IMR-90 (cell line): Measurements from ENCODE around the gene CD6. TPM values are rescaled to one million over a fixed set of nuclear protein-coding genes. Genes with fewer than 3 reads are reported as not detected.
A peak's percentile ranks its signal among the peaks of the same experiment; 100 is the strongest.

ENCODE experiments used
- ATAC-seq: fragments of 200-7000 bp; cut with Tn5 transposase; 2 replicates; pipeline ENCODE4 v1.9.1; 2020; ENCODE audit warnings: low read depth, mild to moderate bottlenecking, moderate library complexity
- BruUV-seq: library from RNA; stranded (reverse); fragments of 400-500 nt; replicated peaks from 2 replicates; lab custom pipeline; 2021; lab: Mats Ljungman, UMichigan
- CTCF ChIA-PET: fragments of 300-600 bp; formaldehyde crosslinking; extraction: SDS; loops from one replicate; lab custom pipeline; 2021; ENCODE audit warnings: antibody characterized with exemption; lab: Yijun Ruan, JAX
- POLR2A ChIA-PET: fragments of 300-600 bp; sonication (Branson Sonifier 250); formaldehyde crosslinking; loops from one replicate; lab custom pipeline; 2022; ENCODE audit warnings: antibody characterized with exemption; ENCODE audit not compliant: unreplicated experiment; lab: Charles Lee
- DNase-seq: peaks from one replicate; pipeline ENCODE4 v3.0.0; 2013
- H2AFZ ChIP-seq: replicated peaks from 2 replicates; pipeline ENCODE3; 2013; ENCODE audit warnings: low read length, mild to moderate bottlenecking; ENCODE audit not compliant: poor library complexity
- H2AK5ac ChIP-seq: 2 replicates; pipeline ENCODE4 v1.6.1; 2013; ENCODE audit warnings: low read depth, low read length, inconsistent platforms
- H2AK9ac ChIP-seq: replicated peaks from 2 replicates; pipeline ENCODE3; 2013; ENCODE audit warnings: mild to moderate bottlenecking, low read depth, low read length, moderate library complexity; ENCODE audit not compliant: poor library complexity
- H2BK120ac ChIP-seq: 2 replicates; pipeline ENCODE4 v1.6.1; 2013; ENCODE audit warnings: low read depth, low read length, inconsistent platforms
- H2BK15ac ChIP-seq: 3 replicates; pipeline ENCODE4 v1.6.1; 2013; ENCODE audit warnings: low read depth, low read length, inconsistent platforms
- H2BK20ac ChIP-seq: 2 replicates; pipeline ENCODE4 v1.6.1; 2013; ENCODE audit warnings: low read depth, mild to moderate bottlenecking, inconsistent platforms, low read length, moderate library complexity
- H2BK5ac ChIP-seq: 2 replicates; pipeline ENCODE4 v1.6.1; 2013; ENCODE audit warnings: mild to moderate bottlenecking, low read depth, low read length, inconsistent platforms; ENCODE audit not compliant: poor library complexity, severe bottlenecking
- H3K14ac ChIP-seq: replicated peaks from 2 replicates; pipeline ENCODE4 v1.6.1; 2013; ENCODE audit warnings: low read depth, low read length, inconsistent platforms
- H3K18ac ChIP-seq: 2 replicates; pipeline ENCODE4 v1.6.1; 2013; ENCODE audit warnings: low read depth, low read length, control low read depth
- H3K23ac ChIP-seq: 2 replicates; pipeline ENCODE4 v1.6.1; 2013; ENCODE audit warnings: low read depth, low read length, inconsistent platforms
- H3K27ac ChIP-seq: 2 replicates; pipeline ENCODE4 v1.5.1; 2013; ENCODE audit warnings: mild to moderate bottlenecking, control low read depth, low read length; ENCODE audit not compliant: insufficient read depth
- H3K27me3 ChIP-seq: 2 replicates; pipeline ENCODE4 v1.6.1; 2013; ENCODE audit warnings: low read length; ENCODE audit not compliant: control insufficient read depth, insufficient read depth
- H3K36me3 ChIP-seq: 2 replicates; pipeline ENCODE4 v1.6.1; 2013; ENCODE audit warnings: low read length, mixed read lengths; ENCODE audit not compliant: control insufficient read depth, insufficient read depth
- H3K4ac ChIP-seq: 2 replicates; pipeline ENCODE4 v1.6.1; 2013; ENCODE audit warnings: low read depth, low read length, inconsistent platforms
- H3K4me1 ChIP-seq: 2 replicates; pipeline ENCODE4 v1.6.1; 2013; ENCODE audit warnings: low read length, mixed read lengths; ENCODE audit not compliant: control insufficient read depth, insufficient read depth
- H3K4me2 ChIP-seq: 2 replicates; pipeline ENCODE4 v1.6.1; 2013; ENCODE audit warnings: low read depth, mild to moderate bottlenecking, control low read depth, low read length, moderate library complexity
- H3K4me3 ChIP-seq: 2 replicates; pipeline ENCODE4 v1.5.1; 2013; ENCODE audit warnings: low read depth, mild to moderate bottlenecking, control low read depth, low read length, moderate library complexity; ENCODE audit not compliant: insufficient read depth
- H3K56ac ChIP-seq: 2 replicates; pipeline ENCODE4 v1.6.1; 2013; ENCODE audit warnings: low read length, inconsistent platforms; ENCODE audit not compliant: insufficient read depth; ENCODE audit errors: extremely low read depth
- H3K79me1 ChIP-seq, 2 experiments: 2 replicates each; pipeline ENCODE4 v1.6.1; 2013; ENCODE audit warnings: low read length in 2 of 2, inconsistent platforms in 1 of 2, low read depth in 1 of 2
- H3K9ac ChIP-seq: 2 replicates; pipeline ENCODE4 v1.6.1; 2013; ENCODE audit warnings: low read depth, low read length, control low read depth
- H3K9me1 ChIP-seq: 2 replicates; pipeline ENCODE4 v1.6.1; 2013; ENCODE audit warnings: low read length, inconsistent platforms; ENCODE audit not compliant: insufficient read depth
- H3K9me3 ChIP-seq: 2 replicates; pipeline ENCODE4 v1.6.1; 2013; ENCODE audit warnings: low read length; ENCODE audit not compliant: control insufficient read depth, insufficient read depth
- H4K20me1 ChIP-seq: 2 replicates; pipeline ENCODE4 v1.6.1; 2013; ENCODE audit warnings: low read length, inconsistent platforms; ENCODE audit not compliant: insufficient read depth
- H4K5ac ChIP-seq: 2 replicates; pipeline ENCODE4 v1.6.1; 2013; ENCODE audit warnings: mild to moderate bottlenecking, low read depth, low read length, control low read depth
- H4K8ac ChIP-seq, 2 experiments: 2 replicates each; pipeline ENCODE4 v1.6.1; 2013; ENCODE audit warnings: low read depth in 2 of 2, low read length in 2 of 2, control low read depth in 1 of 2, inconsistent platforms in 1 of 2
- H4K91ac ChIP-seq: 2 replicates; pipeline ENCODE4 v1.6.1; 2013; ENCODE audit warnings: low read depth, low read length, inconsistent platforms; ENCODE audit not compliant: insufficient read depth
- ELK1 ChIP-seq: fragments of 150-350 bp; IDR thresholded peaks from 2 replicates; pipeline ENCODE4 v1.6.1; 2016; ENCODE audit warnings: low read depth, mild to moderate bottlenecking, low read length, moderate library complexity, borderline replicate concordance
- FOS ChIP-seq: fragments of 150-350 bp; IDR thresholded peaks from 2 replicates; pipeline ENCODE4 v1.6.1; 2016; ENCODE audit warnings: low read depth, low read length
- MAFK ChIP-seq: IDR thresholded peaks from 2 replicates; pipeline ENCODE4 v1.6.1; 2012; ENCODE audit warnings: low read depth, low read length, improper control_type of control experiment
- MAZ ChIP-seq: IDR thresholded peaks from 2 replicates; pipeline ENCODE4 v1.6.1; 2012; ENCODE audit warnings: low read depth, mild to moderate bottlenecking, low read length, improper control_type of control experiment, moderate library complexity, borderline replicate concordance
- POLR2A ChIP-seq: IDR thresholded peaks from 2 replicates; pipeline ENCODE4 v1.6.1; 2012; ENCODE audit warnings: mild to moderate bottlenecking, low read depth, low read length
- RAD21 ChIP-seq: IDR thresholded peaks from 2 replicates; pipeline ENCODE4 v1.6.1; 2012; ENCODE audit warnings: low read length, improper control_type of control experiment
- RFX5 ChIP-seq: IDR thresholded peaks from 2 replicates; pipeline ENCODE4 v1.8.0; 2012; ENCODE audit warnings: low read depth, mild to moderate bottlenecking, low read length, moderate library complexity
- SMC3 ChIP-seq: fragments of 150-350 bp; IDR thresholded peaks from 2 replicates; pipeline ENCODE4 v1.6.1; 2016; ENCODE audit warnings: low read depth, mild to moderate bottlenecking, antibody characterized with exemption, low read length, moderate library complexity
- USF2 ChIP-seq: fragments of 150-350 bp; IDR thresholded peaks from 2 replicates; pipeline ENCODE4 v1.6.1; 2017; ENCODE audit warnings: mild to moderate bottlenecking, antibody characterized with exemption, low read length, low read depth
- WGBS, 2 experiments: methylation state at CpG; one replicate each; pipeline versions ENCODE4 v1.1.5 to v1.1.7; 2013; ENCODE audit warnings: missing lambda C conversion rate in 2 of 2; ENCODE audit not compliant: insufficient read length in 1 of 2; ENCODE audit errors: extremely low coverage in 2 of 2; 5-methylcytosine and 5-hydroxymethylcytosine counted together
- dilution Hi-C: fragments of 300-500 bp; cut with HindIII; formaldehyde crosslinking; loops from one replicate; pipeline ENCODE4 v1.14.3; 2018; ENCODE audit warnings: low sequenced_read_pairs; ENCODE audit not compliant: unreplicated experiment
- in situ Hi-C: fragments of 300-500 bp; cut with MboI; formaldehyde crosslinking; loops from 3 replicates; pipeline ENCODE4 v1.14.3; 2019; ENCODE audit warnings: low sequenced_read_pairs, inconsistent platforms, mixed read lengths
- intact Hi-C: fragments of 100-400 bp; cut with micrococcal nuclease; formaldehyde crosslinking; loops from 2 replicates; pipeline ENCODE4 v1.10.0; 2022
- polyA plus RNA-seq, 3 experiments: library from polyadenylated mRNA; depleted of rRNA; stranded (reverse); fragments of >200 nt; gene quantifications; 2 replicates each; pipeline ENCODE4 v1.2.3, GENCODE V29; 2012; ENCODE audit warnings: low replicate concordance in 1 of 3
- total RNA-seq: library from RNA; depleted of rRNA; stranded (reverse); fragments of >200 nt; gene quantifications from 2 replicates; pipeline ENCODE4 v1.2.3, GENCODE V29; 2012

Gene CD6
- total and polyA plus RNA-seq, 2 of the 4 experiments (the other 2 are of a cell fraction) = not detected

GRCh38 chr11:60951606-60951903 lies 19.9 kb upstream of the CD6 start:
- Histone ChIP-seq H2BK5ac (peak overlapping the region; percentile 45), H2AFZ (peak overlapping the region; percentile 89), H3K9me3 (no peaks in the 10 kb centered on the region), H2BK20ac (no peak overlapping the region), H3K18ac (peak overlapping the region; percentile 94), H3K23ac (peak overlapping the region; percentile 79; the same call in 1 of the 2 replicates), H3K4me2 (peak overlapping the region; percentile 79), H2AK9ac (peak overlapping the region; percentile 56), H3K4me1 (peaks cover 12% of the 10 kb centered on the region), H3K9ac (peak overlapping the region; percentile 80), H4K8ac (peak overlapping the region; percentile 87 to 96), H4K5ac (peak overlapping the region; percentile 96), H2BK15ac (peak overlapping the region; percentile 42; the same call in 1 of the 3 replicates), H3K27me3 (peaks cover 2% of the 10 kb centered on the region; the same call in 1 of the 2 replicates), H2AK5ac (peak overlapping the region; percentile 88), H3K4ac (peak overlapping the region; percentile 57), H4K91ac (peak overlapping the region; percentile 79), H3K9me1 (no peaks in the 10 kb centered on the region), H3K36me3 (peaks cover under 1% of the 10 kb centered on the region; the same call in 1 of the 2 replicates), H3K56ac (0 out of 2 replicates have a peak overlapping the region, but pooled peaks have one; percentile 42), H2BK120ac (peak overlapping the region; percentile 56), H4K20me1 (no peaks in the 10 kb centered on the region), H3K4me3 (peak overlapping the region; percentile 29), H3K79me1 (no peaks in the 10 kb centered on the region; a peak in 1 of 4 replicates), H3K27ac (peak overlapping the region; percentile 69), H3K14ac (peak overlapping the region; percentile 87)
- in situ Hi-C loops (no loop called here), dilution Hi-C loops (no loop called here), intact Hi-C loops (no loop called here)
- 15% methylated on average over 7 of the region's 8 CpGs; no CpG with 5 or more reads in 1 of the 2 experiments for WGBS, 2 experiments
- ChIA-PET CTCF (no interaction called here), POLR2A (interaction anchor here (0.5 kb wide), 1 partner anchor 40 kb away, joined by 3 read pairs; no protein-coding TSS in a partner anchor)
- TF ChIP-seq FOS (no peak), RAD21 (no peak), ELK1 (no peak), POLR2A (no peak), MAZ (no peak), SMC3 (no peak), MAFK (no peak), USF2 (no peak), RFX5 (no peak)
- DNase-seq (no peak), ATAC-seq (peak; percentile 32)
- BruUV-seq = no TSS peak
